ENCODE measurements around the gene KCNQ5. TPM values are rescaled to one million over a fixed set of nuclear protein-coding genes. Genes with fewer than 3 reads are reported as not detected.

KCNQ5 gene
- total and polyA plus RNA-seq, 5 experiments from 2014 or later, result 2.3 to 10.7 (median 4.8) TPM

DNA sequence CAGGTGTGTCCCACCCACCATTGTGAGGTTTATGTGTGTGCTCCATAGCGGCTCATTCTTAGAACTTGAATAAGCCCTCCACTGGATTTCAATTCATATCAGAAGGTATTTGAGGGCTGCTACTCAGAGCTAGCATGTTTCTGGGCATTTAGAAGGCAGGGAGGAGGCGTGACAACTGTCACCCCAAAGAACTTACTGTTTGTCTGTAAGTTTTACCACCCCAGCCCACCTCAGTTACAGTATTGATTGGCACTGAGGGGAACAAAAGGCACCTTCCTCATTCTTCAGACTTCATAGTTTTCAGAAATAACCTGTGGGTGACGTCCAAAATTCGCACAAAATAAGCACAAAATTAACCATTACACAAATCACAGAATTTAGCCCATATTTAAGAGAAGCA, 521.7 kb downstream of the KCNQ5 start:
- H3K27ac Mint-ChIP-seq, result no peak overlapping the region
- no peak overlapping the region for H3K4me3 Mint-ChIP-seq
- peaks cover 0 to 1% (median 0%) of the 10 kb centered on the region in 4 donors for H3K4me1 Mint-ChIP-seq
- peaks cover 8 to 42% (median 12%) of the 10 kb centered on the region in 3 donors for H3K36me3 Mint-ChIP-seq
- no peaks in the 10 kb centered on the region for H3K27me3 Mint-ChIP-seq
- DNase-seq (no peak), ATAC-seq (no peak)
- POLR2A ChIA-PET, result no interaction called here
- no peaks in the 10 kb centered on the region for H3K9me3 Mint-ChIP-seq

DNA sequence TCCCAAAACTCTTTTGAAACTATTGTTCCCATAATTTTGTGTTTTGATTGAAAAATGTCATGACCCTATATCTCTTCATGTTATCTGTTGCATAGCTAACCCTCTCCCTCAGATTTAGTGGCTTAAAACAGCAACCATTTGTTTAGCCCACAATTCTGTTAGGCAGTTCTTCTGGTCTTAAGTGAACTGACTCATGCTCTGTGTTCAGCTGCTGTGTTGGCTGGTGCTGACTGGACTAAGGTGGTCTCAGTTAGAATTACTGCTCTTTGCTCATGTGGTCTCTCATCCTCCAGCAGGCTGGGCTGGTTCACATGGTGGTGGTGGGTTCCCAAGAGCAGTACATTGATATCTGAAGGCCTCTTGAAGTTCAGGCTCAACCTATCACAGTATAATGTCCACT, 522.7 kb downstream of the KCNQ5 start:
- Mint-ChIP-seq H3K36me3 (peaks cover 4 to 37% (median 12%) of the 10 kb centered on the region in 3 donors), H3K4me3 (no peak overlapping the region), H3K27ac (no peak overlapping the region), H3K4me1 (peaks cover 0 to 1% (median 0%) of the 10 kb centered on the region in 4 donors), H3K9me3 (no peaks in the 10 kb centered on the region), H3K27me3 (no peaks in the 10 kb centered on the region)
- DNase-seq (no peak), ATAC-seq (no peak)
- POLR2A ChIA-PET, result no interaction called here

DNA sequence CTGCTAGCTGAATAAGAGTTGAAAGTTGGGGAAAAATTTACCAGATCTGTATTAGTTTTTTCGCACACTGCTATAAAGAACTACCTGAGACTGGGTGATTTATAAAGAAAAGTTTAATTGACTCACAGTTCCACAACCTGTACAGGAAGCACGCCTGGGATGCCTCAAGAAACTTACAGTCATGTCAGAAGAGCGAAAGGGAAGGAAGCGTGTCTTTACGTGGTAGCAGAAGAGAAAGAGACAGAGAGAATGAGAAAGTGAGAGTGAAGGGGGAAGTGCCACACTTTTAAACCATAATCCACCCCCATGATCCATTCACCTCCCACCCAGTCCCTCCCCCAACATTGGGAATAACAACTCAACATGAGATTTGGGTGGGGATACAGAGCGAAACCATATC, 523.8 kb downstream of the KCNQ5 start:
- DNase-seq (no peak), ATAC-seq (no peak)
- H3K36me3 Mint-ChIP-seq, result peaks cover 0 to 25% (median 9%) of the 10 kb centered on the region in 3 donors
- H3K27ac Mint-ChIP-seq, result no peak overlapping the region
- H3K9me3 Mint-ChIP-seq, result no peaks in the 10 kb centered on the region
- POLR2A ChIA-PET, result no interaction called here
- no peak overlapping the region for H3K4me3 Mint-ChIP-seq
- H3K4me1 Mint-ChIP-seq, result peaks cover 0 to 1% (median 0%) of the 10 kb centered on the region in 4 donors
- H3K27me3 Mint-ChIP-seq, result no peaks in the 10 kb centered on the region

GRCh38 chr6:73151732-73152131, 529.9 kb downstream of the KCNQ5 start:
- DNase-seq, result no peak
- no peaks in the 10 kb centered on the region for H3K27me3 Mint-ChIP-seq
- no peak overlapping the region for H3K27ac Mint-ChIP-seq
- no peak overlapping the region for H3K4me3 Mint-ChIP-seq
- ATAC-seq, result no peak
- H3K9me3 Mint-ChIP-seq, result peaks cover 0 to 7% (median 2%) of the 10 kb centered on the region in 9 donors
- POLR2A ChIA-PET, result no interaction called here
- H3K4me1 Mint-ChIP-seq, result peaks cover 0 to 4% (median 0%) of the 10 kb centered on the region in 4 donors
- peaks cover 4 to 7% (median 6%) of the 10 kb centered on the region in 3 donors for H3K36me3 Mint-ChIP-seq

DNA sequence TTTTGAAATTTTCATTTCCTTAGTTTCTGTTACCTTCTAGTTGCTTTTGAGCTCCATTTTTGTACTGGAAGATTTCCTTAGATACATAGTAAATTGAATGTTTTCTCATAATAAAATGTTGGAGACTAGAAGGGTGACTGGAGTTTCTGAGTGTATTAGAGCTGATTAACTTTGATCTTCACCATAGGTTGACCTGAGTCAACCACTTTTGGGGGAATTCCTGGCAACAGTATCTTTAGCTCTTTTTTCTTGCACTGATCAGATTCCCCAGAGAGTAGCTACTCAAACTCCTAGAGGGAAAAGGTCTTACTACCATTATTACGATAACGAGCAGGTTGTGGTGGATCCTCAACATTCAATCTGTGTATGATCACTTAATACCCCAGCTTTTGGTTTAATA, 530.7 kb downstream of the KCNQ5 start:
- peaks cover 0 to 13% (median 5%) of the 10 kb centered on the region in 9 donors for H3K9me3 Mint-ChIP-seq
- H3K36me3 Mint-ChIP-seq, result peaks cover 7 to 12% (median 11%) of the 10 kb centered on the region in 3 donors
- POLR2A ChIA-PET, result no interaction called here
- DNase-seq (no peak), ATAC-seq (no peak)
- H3K27me3 Mint-ChIP-seq, result no peaks in the 10 kb centered on the region
- peaks cover 0 to 4% (median 0%) of the 10 kb centered on the region in 4 donors for H3K4me1 Mint-ChIP-seq
- no peak overlapping the region for H3K4me3 Mint-ChIP-seq
- no peak overlapping the region for H3K27ac Mint-ChIP-seq

DNA sequence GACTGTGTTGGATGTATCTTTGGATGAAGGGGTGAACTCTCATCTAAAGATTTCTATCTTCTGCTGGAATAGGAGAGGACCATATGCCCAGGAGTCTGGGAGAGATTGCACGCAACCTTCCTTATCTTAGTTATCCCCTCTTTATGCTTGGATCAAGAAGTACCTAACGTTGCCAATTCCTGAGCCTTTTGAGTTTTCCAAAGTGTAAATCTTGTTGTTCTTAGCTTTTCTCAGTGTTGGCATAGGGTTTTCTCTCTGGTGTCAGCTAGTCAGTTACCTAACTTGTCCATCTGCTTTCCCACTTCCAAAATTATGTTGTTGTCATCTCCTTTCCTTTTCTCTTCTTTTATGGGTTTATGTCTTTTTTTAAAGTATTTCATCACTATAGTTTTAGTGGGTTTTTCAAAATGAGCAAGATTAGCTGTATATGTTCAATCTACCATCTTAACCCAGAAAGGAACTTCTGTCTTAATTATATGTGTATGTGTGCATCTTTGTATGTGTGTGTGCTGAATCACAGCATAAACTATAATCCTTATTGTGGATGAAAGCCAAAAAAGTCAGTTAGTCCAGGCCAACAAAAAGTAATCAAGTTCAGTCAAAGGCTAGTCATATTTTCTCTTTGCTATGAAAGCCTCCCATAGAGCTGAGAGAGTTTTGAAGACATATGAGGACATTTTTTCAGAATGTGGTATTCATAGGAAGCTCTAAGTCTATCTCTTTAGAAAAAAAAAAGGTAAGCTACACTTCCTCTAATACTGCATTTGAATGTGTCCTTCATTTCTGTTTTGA, 531.3 kb downstream of the KCNQ5 start:
- peaks cover 9 to 14% (median 11%) of the 10 kb centered on the region in 3 donors for H3K36me3 Mint-ChIP-seq
- peak overlapping the region in 1 of 10 donors; percentile 53 for H3K27ac Mint-ChIP-seq
- POLR2A ChIA-PET, result no interaction called here
- DNase-seq, result no peak
- H3K9me3 Mint-ChIP-seq, result peaks cover 0 to 13% (median 6%) of the 10 kb centered on the region in 9 donors
- ATAC-seq, result no peak
- no peaks in the 10 kb centered on the region for H3K27me3 Mint-ChIP-seq
- H3K4me3 Mint-ChIP-seq, result no peak overlapping the region
- H3K4me1 Mint-ChIP-seq, result peaks cover 0 to 4% (median 0%) of the 10 kb centered on the region in 4 donors

GRCh38 chr6:73156793-73157767, 535.2 kb downstream of the KCNQ5 start:
- Mint-ChIP-seq H3K4me1 (peaks cover 0 to 2% (median 0%) of the 10 kb centered on the region in 4 donors), H3K27ac (peak overlapping the region in 1 of 10 donors; percentile 17), H3K9me3 (peaks cover 0 to 13% (median 6%) of the 10 kb centered on the region in 9 donors), H3K36me3 (peaks cover 11% of the 10 kb centered on the region in 3 donors), H3K27me3 (no peaks in the 10 kb centered on the region), H3K4me3 (no peak overlapping the region)
- no peak for ATAC-seq
- no peak for DNase-seq
- POLR2A ChIA-PET, result no interaction called here

DNA sequence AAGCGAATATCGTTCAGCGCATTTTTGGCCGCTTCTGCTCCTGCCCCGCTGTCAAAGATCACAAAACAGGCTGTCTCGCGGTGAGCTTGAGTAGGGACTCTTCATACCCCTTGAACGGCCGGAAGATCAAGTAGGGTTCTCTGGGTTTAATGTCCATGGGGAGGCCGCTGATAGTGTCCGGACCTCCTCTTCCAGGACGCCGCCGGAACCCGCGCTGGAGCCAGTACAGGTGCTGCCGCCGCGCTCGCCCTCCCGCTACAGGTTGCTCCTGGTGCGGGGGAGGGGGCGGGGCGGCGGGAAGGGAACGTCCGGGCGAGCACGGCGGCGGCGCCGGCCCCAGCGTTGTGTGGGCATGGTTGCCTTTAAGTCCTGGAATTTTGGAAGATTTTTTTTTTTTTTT, 536.0 kb downstream of the KCNQ5 start:
- no peak for DNase-seq
- POLR2A ChIA-PET, result no interaction called here
- no peaks in the 10 kb centered on the region for H3K27me3 Mint-ChIP-seq
- peaks cover 0 to 2% (median 0%) of the 10 kb centered on the region in 4 donors for H3K4me1 Mint-ChIP-seq
- peaks cover 0 to 13% (median 6%) of the 10 kb centered on the region in 9 donors for H3K9me3 Mint-ChIP-seq
- H3K4me3 Mint-ChIP-seq, result no peak overlapping the region
- H3K27ac Mint-ChIP-seq, result no peak overlapping the region
- H3K36me3 Mint-ChIP-seq, result peaks cover 9 to 11% (median 11%) of the 10 kb centered on the region in 3 donors
- no peak for ATAC-seq

- POLR2A ChIA-PET, result no interaction called here
- no peaks in the 10 kb centered on the region for H3K9me3 Mint-ChIP-seq
- no peak for DNase-seq
- no peak overlapping the region for H3K4me3 Mint-ChIP-seq
- peaks cover 5 to 12% (median 8%) of the 10 kb centered on the region in 3 donors for H3K36me3 Mint-ChIP-seq
- H3K27me3 Mint-ChIP-seq, result no peaks in the 10 kb centered on the region
- no peaks in the 10 kb centered on the region for H3K4me1 Mint-ChIP-seq
- no peak overlapping the region for H3K27ac Mint-ChIP-seq
- no peak for ATAC-seq
Observed at GRCh38 chr6:73169111-73169510, 547.2 kb downstream of the KCNQ5 start.

DNA sequence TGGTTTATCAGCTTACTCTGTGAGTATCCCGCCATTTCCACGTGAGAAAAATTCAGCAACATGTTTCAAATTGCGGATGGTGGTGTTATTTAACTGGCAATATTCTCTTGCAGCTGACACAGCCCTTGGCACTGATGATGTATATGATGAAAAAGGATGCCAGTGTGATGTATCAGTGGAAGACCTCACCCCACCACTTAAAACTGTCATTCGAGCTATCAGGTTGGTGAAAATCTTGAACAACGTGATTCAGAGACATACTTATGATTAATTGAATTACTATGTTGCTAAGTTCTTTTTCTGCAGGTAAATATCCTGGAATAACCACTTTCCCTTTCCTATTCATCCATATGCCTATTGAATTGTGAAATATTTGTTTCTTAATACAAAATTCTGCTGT, 547.8 kb downstream of the KCNQ5 start:
- H3K4me1 Mint-ChIP-seq, result no peaks in the 10 kb centered on the region

DNA sequence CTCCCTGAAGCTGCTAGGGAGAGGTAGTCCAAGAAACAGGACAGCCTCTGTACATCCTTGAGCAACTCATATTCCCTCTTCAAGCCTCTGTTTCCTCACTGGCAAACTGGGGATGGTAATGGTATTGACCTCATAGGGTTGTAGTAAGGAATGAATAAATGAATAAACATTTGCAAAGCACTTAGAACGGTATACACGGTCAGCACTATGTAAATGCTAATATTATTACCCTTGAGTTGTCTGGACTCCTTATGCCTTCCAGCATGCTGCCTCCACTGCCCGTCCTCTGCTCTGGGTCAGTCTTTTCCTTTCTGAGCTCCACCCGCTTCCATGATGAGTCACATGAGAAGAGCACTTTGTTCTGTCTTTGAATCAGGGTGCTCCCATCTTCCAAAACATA, 552.8 kb downstream of the KCNQ5 start:
- DNase-seq, result no peak
- H3K36me3 Mint-ChIP-seq, result peaks cover 0 to 11% (median 1%) of the 10 kb centered on the region in 3 donors
- ATAC-seq, result no peak
- no peaks in the 10 kb centered on the region for H3K27me3 Mint-ChIP-seq
- no peak overlapping the region for H3K4me3 Mint-ChIP-seq
- no peaks in the 10 kb centered on the region for H3K9me3 Mint-ChIP-seq
- peaks cover 0 to 1% (median 0%) of the 10 kb centered on the region in 4 donors for H3K4me1 Mint-ChIP-seq
- H3K27ac Mint-ChIP-seq, result no peak overlapping the region
- POLR2A ChIA-PET, result no interaction called here

More for the DNA sequence above, 547.8 kb downstream of the KCNQ5 start:
- no peaks in the 10 kb centered on the region for H3K27me3 Mint-ChIP-seq
- POLR2A ChIA-PET, result no interaction called here
- DNase-seq, result no peak
- no peak overlapping the region for H3K4me3 Mint-ChIP-seq
- H3K9me3 Mint-ChIP-seq, result no peaks in the 10 kb centered on the region
- H3K27ac Mint-ChIP-seq, result no peak overlapping the region
- H3K36me3 Mint-ChIP-seq, result peaks cover 5 to 14% (median 8%) of the 10 kb centered on the region in 3 donors
- ATAC-seq, result no peak

GRCh38 chr6:73176057-73176456, 554.2 kb downstream of the KCNQ5 start:
- DNase-seq (no peak), ATAC-seq (no peak)
- Mint-ChIP-seq H3K9me3 (no peaks in the 10 kb centered on the region), H3K4me1 (peaks cover 0 to 14% (median 4%) of the 10 kb centered on the region in 4 donors), H3K4me3 (no peak overlapping the region), H3K27ac (no peak overlapping the region), H3K27me3 (no peaks in the 10 kb centered on the region), H3K36me3 (peaks cover 0 to 3% (median 0%) of the 10 kb centered on the region in 3 donors)
- POLR2A ChIA-PET, result no interaction called here
